Mesendoderm (in vitro differentiated cells): Measurements from ENCODE around the gene CHST11.

Source experiments
- DNase-seq: peaks from one replicate; pipeline ENCODE4 v3.0.0; 2013
- H2AK5ac ChIP-seq: 2 replicates; pipeline ENCODE4 v1.6.1; 2013; ENCODE audit warnings: low read length, inconsistent platforms
- H2BK120ac ChIP-seq: 2 replicates; pipeline ENCODE4 v1.6.1; 2013; ENCODE audit warnings: low read depth, mild to moderate bottlenecking, low read length, moderate library complexity, mixed read lengths
- H2BK15ac ChIP-seq: replicated peaks from 2 replicates; pipeline ENCODE4 v1.6.1; 2013; ENCODE audit warnings: low read depth, mild to moderate bottlenecking, moderate library complexity
- H2BK5ac ChIP-seq: 2 replicates; pipeline ENCODE4 v1.6.1; 2013; ENCODE audit warnings: low read length, inconsistent platforms
- H3K18ac ChIP-seq: 2 replicates; pipeline ENCODE4 v1.6.1; 2013; ENCODE audit warnings: mild to moderate bottlenecking, low read length, mixed read lengths
- H3K23ac ChIP-seq: one replicate; pipeline ENCODE4 v1.6.1; 2013; ENCODE audit warnings: low read length
- H3K27ac ChIP-seq: 2 replicates; pipeline ENCODE4 v1.5.1; 2013; ENCODE audit warnings: low read depth, mild to moderate bottlenecking, inconsistent platforms, low read length, moderate library complexity
- H3K27me3 ChIP-seq: 2 replicates; pipeline ENCODE4 v1.6.1; 2013; ENCODE audit warnings: low read length, control low read depth, mild to moderate bottlenecking, inconsistent platforms; ENCODE audit not compliant: insufficient read depth, poor library complexity
- H3K36me3 ChIP-seq: 2 replicates; pipeline ENCODE4 v1.6.1; 2013; ENCODE audit warnings: low read length, inconsistent platforms; ENCODE audit not compliant: control insufficient read depth, insufficient read depth
- H3K4ac ChIP-seq: one replicate; pipeline ENCODE4 v1.6.1; 2013; ENCODE audit warnings: low read depth, mild to moderate bottlenecking, low read length, moderate library complexity
- H3K4me1 ChIP-seq: 2 replicates; pipeline ENCODE4 v1.6.1; 2013; ENCODE audit warnings: low read depth, low read length, inconsistent platforms; ENCODE audit not compliant: control insufficient read depth
- H3K4me2 ChIP-seq: 2 replicates; pipeline ENCODE4 v1.6.1; 2013; ENCODE audit warnings: low read length
- H3K4me3 ChIP-seq: 2 replicates; pipeline ENCODE4 v1.5.1; 2013; ENCODE audit warnings: mild to moderate bottlenecking, low read length
- H3K56ac ChIP-seq: one replicate; pipeline ENCODE4 v1.6.1; 2013; ENCODE audit warnings: low read length
- H3K79me1 ChIP-seq: 2 replicates; pipeline ENCODE4 v1.6.1; 2013; ENCODE audit warnings: low read length, inconsistent platforms
- H3K79me2 ChIP-seq: 2 replicates; pipeline ENCODE4 v1.6.1; 2013; ENCODE audit warnings: mild to moderate bottlenecking, low read length; ENCODE audit not compliant: control insufficient read depth, insufficient read depth
- H3K9ac ChIP-seq: 2 replicates; pipeline ENCODE4 v1.6.1; 2013; ENCODE audit warnings: low read length, inconsistent platforms
- H4K5ac ChIP-seq: one replicate; pipeline ENCODE4 v1.6.1; 2013; ENCODE audit warnings: low read length
- H4K8ac ChIP-seq: one replicate; pipeline ENCODE4 v1.6.1; 2013; ENCODE audit warnings: low read depth, mild to moderate bottlenecking, control low read depth, low read length, moderate library complexity
- WGBS: extraction: QIAGEN DNeasy Blood & Tissue Kit; methylation state at CpG from one replicate; pipeline ENCODE4 v1.1.7; 2013; ENCODE audit warnings: low lambda C conversion rate, missing lambda C conversion rate; ENCODE audit not compliant: insufficient coverage; ENCODE audit errors: extremely low coverage; 5-methylcytosine and 5-hydroxymethylcytosine counted together

Gene CHST11

DNA sequence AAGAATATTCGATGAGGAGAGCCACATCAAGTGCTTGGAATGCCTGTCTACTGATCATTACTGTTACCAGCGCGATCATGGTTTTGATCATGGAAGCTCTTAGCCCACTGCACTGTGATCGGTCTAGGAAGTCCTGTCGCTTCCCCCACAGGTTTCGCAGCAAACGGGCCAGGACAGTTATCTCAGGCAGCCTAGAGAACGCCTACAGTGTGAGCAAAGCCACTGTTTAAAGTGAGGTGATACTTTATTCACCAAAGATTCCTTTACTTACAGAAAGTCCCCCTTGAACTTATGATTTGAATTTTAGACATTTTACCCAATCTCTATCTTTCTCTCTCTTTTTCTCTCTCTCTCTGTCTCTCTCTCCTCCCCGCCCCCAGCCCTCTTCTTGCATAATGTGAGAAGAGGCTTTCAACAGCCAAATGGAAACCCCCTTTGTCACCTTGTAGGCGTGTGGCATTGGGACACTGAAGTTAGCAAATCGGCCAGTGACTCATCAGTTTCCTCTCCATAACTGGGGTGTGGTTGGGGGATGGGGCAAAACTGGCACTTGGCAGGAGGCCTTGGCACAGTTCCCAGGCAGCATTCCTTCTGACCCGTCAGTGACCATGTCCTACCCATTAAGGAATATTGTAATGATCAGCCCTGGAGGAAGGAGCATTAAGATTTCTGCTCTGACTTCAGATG is 214.8 kb downstream of the CHST11 start:
- peak; percentile 87 for DNase-seq
- Histone ChIP-seq H3K23ac (no peak overlapping the region), H3K79me2 (no peaks in the 10 kb centered on the region), H4K5ac (no peak overlapping the region), H3K27me3 (no peaks in the 10 kb centered on the region), H4K8ac (no peak overlapping the region), H2BK5ac (peak overlapping the region; percentile 16), H2AK5ac (no peak overlapping the region), H3K36me3 (no peaks in the 10 kb centered on the region), H3K4ac (no peak overlapping the region), H3K4me1 (peaks cover 12% of the 10 kb centered on the region), H3K9ac (no peak overlapping the region), H3K27ac (no peak overlapping the region), H3K4me2 (no peak overlapping the region), H3K18ac (peak overlapping the region; percentile 43), H3K79me1 (no peaks in the 10 kb centered on the region), H2BK15ac (no peak overlapping the region), H2BK120ac (no peak overlapping the region), H3K56ac (no peak overlapping the region), H3K4me3 (no peak overlapping the region)
- WGBS: no CpG with 5 or more reads among the region's 12 CpGs

DNA sequence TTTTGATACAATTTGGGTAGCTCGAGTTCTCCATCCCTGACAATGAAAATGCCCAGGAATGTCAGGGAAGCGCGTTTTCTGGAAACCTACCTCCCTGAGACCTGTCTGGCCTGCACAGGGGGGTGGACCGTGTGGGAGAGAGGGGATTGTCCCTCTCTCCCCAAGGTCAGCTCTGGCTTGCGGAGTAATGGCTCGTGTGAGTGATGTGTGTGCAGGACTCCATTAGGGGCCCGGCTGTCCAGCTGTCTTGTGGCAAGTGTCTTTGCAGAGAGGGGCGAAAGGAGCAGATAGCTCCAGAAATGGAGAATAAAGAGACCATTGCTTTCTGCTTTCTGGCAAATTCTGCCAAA is 215.3 kb downstream of the CHST11 start:
- Histone ChIP-seq H3K27me3 (no peaks in the 10 kb centered on the region), H4K8ac (no peak overlapping the region), H3K56ac (peak overlapping the region; percentile 57), H2AK5ac (no peak overlapping the region), H3K27ac (no peak overlapping the region), H2BK15ac (no peak overlapping the region), H3K79me2 (no peaks in the 10 kb centered on the region), H3K4ac (peak overlapping the region; percentile 64), H3K23ac (no peak overlapping the region), H3K79me1 (no peaks in the 10 kb centered on the region), H3K4me2 (no peak overlapping the region), H4K5ac (no peak overlapping the region), H3K18ac (no peak overlapping the region), H3K36me3 (no peaks in the 10 kb centered on the region), H2BK5ac (peak overlapping the region; percentile 21), H3K4me3 (no peak overlapping the region), H3K9ac (no peak overlapping the region), H2BK120ac (peak overlapping the region; percentile 32), H3K4me1 (peaks cover 12% of the 10 kb centered on the region)
- WGBS: no CpG with 5 or more reads among the region's 8 CpGs
- no peak for DNase-seq

DNA sequence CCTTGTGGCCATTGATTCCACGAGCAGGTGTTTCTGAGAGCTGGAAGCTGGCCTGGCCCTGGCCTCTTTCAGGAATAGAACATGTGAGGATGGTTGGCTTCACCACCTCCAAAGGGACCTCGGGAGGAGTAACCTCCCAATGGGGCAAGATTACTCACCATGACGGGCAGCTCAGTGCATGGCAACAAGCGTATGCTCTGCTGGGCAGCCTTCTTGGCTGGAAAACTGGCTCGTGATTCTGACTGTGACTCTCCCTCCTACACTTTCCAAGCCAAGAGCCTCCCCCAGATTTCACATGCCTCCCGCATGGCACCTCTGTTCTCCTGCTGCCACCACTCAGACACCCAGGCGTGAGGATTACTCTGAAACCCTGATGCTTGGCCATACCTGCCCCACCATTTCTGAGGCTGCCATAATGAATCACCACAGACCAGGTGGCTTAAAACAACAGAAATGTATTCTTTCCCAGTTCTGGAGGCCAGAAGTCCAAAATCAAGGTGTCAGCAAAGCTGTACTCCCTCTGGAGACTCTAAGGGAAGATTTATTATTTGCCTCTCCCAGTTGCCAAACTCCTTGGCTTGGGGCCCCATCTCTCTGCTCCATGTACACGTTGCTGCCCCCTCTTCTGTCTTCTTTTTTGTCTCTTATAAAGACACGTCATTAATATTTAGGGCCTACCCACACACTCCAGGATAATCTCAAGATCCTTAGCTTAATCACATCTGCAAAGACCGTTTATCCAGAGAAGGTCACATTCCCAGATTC is 215.9 kb downstream of the CHST11 start:
- no peak overlapping the region for H3K9ac ChIP-seq
- no peak overlapping the region for H4K5ac ChIP-seq
- H3K36me3 ChIP-seq: no peaks in the 10 kb centered on the region
- WGBS: no CpG with 5 or more reads among the region's 10 CpGs
- no peak for DNase-seq
- H2BK120ac ChIP-seq: no peak overlapping the region
- no peak overlapping the region for H2AK5ac ChIP-seq
- H3K79me1 ChIP-seq: no peaks in the 10 kb centered on the region
- H3K23ac ChIP-seq: no peak overlapping the region
- peaks cover 12% of the 10 kb centered on the region for H3K4me1 ChIP-seq
- H3K27me3 ChIP-seq: no peaks in the 10 kb centered on the region
- no peak overlapping the region for H3K27ac ChIP-seq
- H2BK15ac ChIP-seq: no peak overlapping the region
- no peak overlapping the region for H3K18ac ChIP-seq
- H3K4ac ChIP-seq: no peak overlapping the region
- H4K8ac ChIP-seq: no peak overlapping the region
- H3K4me2 ChIP-seq: no peak overlapping the region
- H2BK5ac ChIP-seq: no peak overlapping the region
- no peak overlapping the region for H3K4me3 ChIP-seq
- no peak overlapping the region for H3K56ac ChIP-seq
- H3K79me2 ChIP-seq: no peaks in the 10 kb centered on the region

DNA sequence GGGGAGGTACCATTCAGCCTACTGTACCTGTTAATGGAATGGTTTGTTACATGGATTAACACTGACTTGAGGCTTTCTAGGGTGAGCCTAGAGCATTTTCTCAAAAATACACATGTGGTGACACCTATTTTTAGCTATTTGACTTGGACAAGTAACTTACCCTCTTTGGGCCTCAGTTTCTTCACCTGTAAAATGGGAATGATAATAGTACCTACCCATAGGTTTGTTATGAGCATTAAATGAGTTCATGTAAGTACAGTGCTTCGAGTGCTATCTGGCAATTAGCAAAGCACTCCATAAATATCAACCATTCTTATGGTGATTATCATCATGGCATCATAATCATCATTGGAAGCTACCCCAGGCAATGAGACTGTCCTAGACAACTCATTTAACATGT is 216.5 kb downstream of the CHST11 start:
- no peak overlapping the region for H2BK15ac ChIP-seq
- H3K9ac ChIP-seq: no peak overlapping the region
- no peak overlapping the region for H4K8ac ChIP-seq
- H3K4me3 ChIP-seq: no peak overlapping the region
- H3K4me1 ChIP-seq: peaks cover 12% of the 10 kb centered on the region
- H3K79me1 ChIP-seq: no peaks in the 10 kb centered on the region
- H3K36me3 ChIP-seq: no peaks in the 10 kb centered on the region
- H3K4ac ChIP-seq: no peak overlapping the region
- no peaks in the 10 kb centered on the region for H3K79me2 ChIP-seq
- H2BK5ac ChIP-seq: no peak overlapping the region
- no peak overlapping the region for H3K18ac ChIP-seq
- no peak overlapping the region for H3K4me2 ChIP-seq
- H2BK120ac ChIP-seq: no peak overlapping the region
- no peaks in the 10 kb centered on the region for H3K27me3 ChIP-seq
- whole genome bisulfite sequencing: no CpG with 5 or more reads among the region's 1 CpG
- DNase-seq: no peak
- H4K5ac ChIP-seq: no peak overlapping the region
- H2AK5ac ChIP-seq: no peak overlapping the region
- no peak overlapping the region for H3K56ac ChIP-seq
- H3K23ac ChIP-seq: no peak overlapping the region
- no peak overlapping the region for H3K27ac ChIP-seq

DNA sequence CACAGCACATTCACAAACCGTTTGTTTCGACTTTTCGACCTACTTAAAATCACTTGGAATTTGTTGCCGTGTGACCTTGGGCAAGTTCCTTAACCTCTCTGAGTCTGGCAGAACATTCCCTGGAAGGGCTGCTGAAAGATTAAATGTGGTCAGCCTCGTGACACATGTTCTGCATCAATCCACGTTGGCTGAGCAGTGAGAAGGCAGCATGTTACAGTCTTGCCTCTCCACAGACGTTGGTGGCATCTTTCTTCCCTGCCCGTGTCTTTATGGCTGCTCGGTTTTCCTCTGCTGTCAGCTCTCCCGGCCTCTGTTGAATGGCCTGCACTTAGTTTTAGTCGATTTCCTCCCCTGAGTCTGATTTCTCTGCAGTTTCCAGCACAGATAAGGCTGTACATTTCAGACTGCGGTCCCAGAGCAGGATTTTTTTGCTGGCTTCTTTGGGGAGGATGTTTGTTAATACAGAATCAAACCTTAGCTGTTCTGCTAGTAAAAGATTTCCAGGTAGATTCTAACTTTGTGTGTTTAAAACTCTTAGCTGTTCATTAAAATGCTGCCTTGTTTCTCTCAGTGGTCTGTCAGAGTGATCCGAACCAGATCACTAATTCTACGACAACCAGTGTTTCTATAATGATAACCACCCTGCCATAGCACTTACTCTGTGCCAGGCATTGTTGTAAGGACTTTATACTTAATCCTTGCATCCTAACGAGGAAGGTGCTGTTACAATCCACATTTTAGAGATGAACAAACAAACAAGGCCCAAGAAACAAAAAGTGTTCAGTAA is 217.1 kb downstream of the CHST11 start:
- no peak overlapping the region for H2BK5ac ChIP-seq
- no peak overlapping the region for H3K27ac ChIP-seq
- H3K36me3 ChIP-seq: no peaks in the 10 kb centered on the region
- no peaks in the 10 kb centered on the region for H3K79me1 ChIP-seq
- H3K9ac ChIP-seq: no peak overlapping the region
- H2AK5ac ChIP-seq: no peak overlapping the region
- no peak overlapping the region for H3K23ac ChIP-seq
- H3K4me2 ChIP-seq: no peak overlapping the region
- peaks cover 12% of the 10 kb centered on the region for H3K4me1 ChIP-seq
- H3K4ac ChIP-seq: no peak overlapping the region
- H2BK15ac ChIP-seq: no peak overlapping the region
- no peak overlapping the region for H3K56ac ChIP-seq
- H4K8ac ChIP-seq: no peak overlapping the region
- no peak overlapping the region for H3K18ac ChIP-seq
- no peak overlapping the region for H4K5ac ChIP-seq
- no peak for DNase-seq
- no CpG with 5 or more reads among the region's 15 CpGs for WGBS
- H3K27me3 ChIP-seq: no peaks in the 10 kb centered on the region
- H3K79me2 ChIP-seq: no peaks in the 10 kb centered on the region
- no peak overlapping the region for H3K4me3 ChIP-seq
- H2BK120ac ChIP-seq: no peak overlapping the region
